Stimulated activated CD4-positive, alpha-beta T cell treated with anti-CD3 and anti-CD28 coated beads, Interleukin-1b, Interleukin-23, amount 100 ng/mL, for 48 hours (primary cell): Measurements from ENCODE around the gene PIEZO2.
"Not testable (repeated sequence)": the region's sequence is repeated elsewhere in the genome, so short reads cannot be mapped to it uniquely, and the experiment has no call there.

Source experiments
- DNase-seq: peaks from one replicate; pipeline ENCODE4 v3.0.0-alpha.2; 2020

Gene PIEZO2

GRCh38 chr18:10877987-10878386 lies 271.4 kb downstream of the PIEZO2 start:
- DNase-seq: no peak

- DNase-seq: no peak
These were observed 273.6 kb downstream of the PIEZO2 start for GRCh38 chr18:10875811-10876210.

DNA sequence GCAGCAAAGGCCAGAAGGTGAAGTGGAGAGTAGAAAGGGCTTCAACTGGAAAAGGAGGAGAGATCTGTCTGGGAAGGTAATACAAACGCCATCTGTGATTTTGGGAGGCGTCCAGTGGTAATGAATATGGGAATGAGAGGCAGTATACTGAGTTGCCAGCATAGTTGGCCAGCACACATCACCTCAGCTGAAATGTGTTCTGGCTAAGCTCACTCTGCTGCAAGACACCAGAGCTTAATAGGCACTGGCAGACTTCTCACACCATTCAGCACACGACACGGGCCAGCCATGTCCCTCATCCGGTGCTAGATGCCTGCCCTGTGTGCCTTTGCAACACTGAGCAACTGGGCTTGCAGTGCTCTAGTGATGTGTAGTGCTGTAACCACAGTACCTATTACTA lies 277.1 kb downstream of the PIEZO2 start:
- DNase-seq: no peak

- DNase-seq: no peak
These were observed 284.6 kb downstream of the PIEZO2 start for GRCh38 chr18:10864722-10865121.

GRCh38 chr18:10863026-10863425 lies 286.3 kb downstream of the PIEZO2 start:
- DNase-seq: no peak

DNA sequence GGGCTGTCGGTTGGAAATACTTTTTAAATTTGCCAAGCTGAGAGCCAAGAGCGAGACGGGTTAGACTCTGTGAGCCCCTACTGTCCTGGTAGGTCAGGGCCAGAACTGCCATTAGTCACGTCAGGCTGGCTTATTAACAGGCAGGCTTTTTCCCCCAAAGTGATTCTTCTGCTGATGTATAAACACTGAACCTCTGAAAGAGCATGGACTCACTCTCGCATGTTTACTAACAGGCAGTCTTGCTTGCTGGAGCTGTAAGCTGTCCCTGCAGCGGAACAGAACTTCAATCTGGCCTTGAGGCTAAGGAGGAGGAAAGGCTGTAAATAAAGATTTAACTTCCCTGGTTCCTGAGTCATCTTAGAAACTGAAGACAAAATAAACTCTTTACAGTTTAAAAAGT lies 288.4 kb downstream of the PIEZO2 start:
- DNase-seq: no peak

GRCh38 chr18:10860382-10860781 lies 289.0 kb downstream of the PIEZO2 start:
- no peak for DNase-seq

DNA sequence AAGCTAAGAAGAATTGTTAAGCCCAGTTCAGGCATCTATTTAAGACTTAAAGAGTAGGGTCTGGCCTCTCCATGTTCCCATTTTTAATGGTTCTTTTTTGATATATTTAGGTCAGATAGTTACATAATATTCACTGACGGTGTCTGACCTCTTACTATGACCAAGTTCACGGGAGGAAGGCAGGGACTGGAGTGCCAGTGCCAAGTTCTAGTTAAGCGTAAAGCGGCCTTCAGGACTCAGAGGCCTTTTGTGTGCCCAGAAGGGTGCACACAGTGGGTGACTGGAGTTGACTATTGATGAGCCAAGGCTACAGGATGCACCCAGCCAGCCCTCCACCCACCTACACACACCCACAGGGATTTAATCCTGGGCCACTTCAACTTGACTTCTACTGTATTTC lies 290.9 kb downstream of the PIEZO2 start:
- no peak for DNase-seq

DNA sequence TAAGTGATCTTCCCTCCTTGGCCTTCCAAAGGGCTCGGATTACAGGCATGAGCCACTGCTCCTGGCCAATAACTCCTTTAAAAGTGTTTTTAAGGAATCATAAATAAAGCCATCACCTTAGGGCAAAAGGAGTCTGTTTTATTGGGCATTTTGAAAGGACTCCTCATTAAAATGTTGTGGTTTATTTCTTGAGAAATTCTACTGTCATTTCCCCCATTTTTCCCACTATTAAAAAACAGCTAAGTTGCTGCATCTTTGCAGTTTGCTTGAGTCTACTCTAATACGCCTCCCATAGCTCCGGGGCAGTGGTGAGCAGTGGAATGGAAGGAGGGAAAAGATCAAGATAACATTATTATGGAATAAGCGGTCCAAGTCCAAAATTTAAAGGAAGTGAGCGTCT lies 293.2 kb downstream of the PIEZO2 start:
- no peak for DNase-seq

- no peak for DNase-seq
These were observed 296.7 kb downstream of the PIEZO2 start for GRCh38 chr18:10852385-10853303.

GRCh38 chr18:10851824-10852319 lies 297.5 kb downstream of the PIEZO2 start:
- DNase-seq: no peak

DNA sequence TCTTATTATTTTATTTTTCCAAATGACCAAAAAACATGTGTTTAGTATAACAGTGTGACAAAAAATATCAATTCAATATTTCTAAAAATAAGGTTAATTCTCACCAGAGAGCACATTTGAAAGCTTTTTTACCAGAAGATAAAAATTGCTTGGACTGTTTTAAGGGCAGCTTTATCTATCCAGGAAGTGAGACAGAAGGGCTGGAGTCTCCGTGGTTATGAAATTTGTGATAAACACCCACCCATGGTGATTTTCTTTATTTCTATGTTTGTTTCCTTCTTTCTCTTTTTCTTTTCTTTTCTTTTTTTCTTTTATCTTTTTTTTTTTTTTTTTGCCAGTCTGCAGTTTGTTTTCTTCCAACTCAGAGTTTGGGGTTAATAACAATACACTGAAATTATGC lies 298.5 kb downstream of the PIEZO2 start:
- no peak for DNase-seq

DNA sequence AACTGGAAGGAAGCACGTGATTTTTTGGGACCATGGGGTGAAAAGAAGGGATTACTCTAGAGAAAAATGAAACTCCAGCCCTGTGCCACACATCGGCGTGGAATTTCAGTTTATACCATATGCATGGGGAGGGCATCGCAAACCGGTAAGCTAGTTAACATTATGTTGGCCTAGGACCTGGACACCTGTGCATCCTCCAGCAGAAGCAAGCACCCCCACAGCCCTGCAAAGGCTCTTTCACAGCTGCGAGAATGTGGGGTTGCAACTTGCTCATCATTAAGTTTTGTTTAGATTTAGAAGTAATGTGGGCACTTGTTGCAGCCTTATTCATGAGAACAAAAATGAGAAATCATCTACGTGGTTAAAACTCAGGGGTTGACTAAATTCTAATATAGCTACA lies 299.2 kb downstream of the PIEZO2 start:
- DNase-seq: no peak

DNA sequence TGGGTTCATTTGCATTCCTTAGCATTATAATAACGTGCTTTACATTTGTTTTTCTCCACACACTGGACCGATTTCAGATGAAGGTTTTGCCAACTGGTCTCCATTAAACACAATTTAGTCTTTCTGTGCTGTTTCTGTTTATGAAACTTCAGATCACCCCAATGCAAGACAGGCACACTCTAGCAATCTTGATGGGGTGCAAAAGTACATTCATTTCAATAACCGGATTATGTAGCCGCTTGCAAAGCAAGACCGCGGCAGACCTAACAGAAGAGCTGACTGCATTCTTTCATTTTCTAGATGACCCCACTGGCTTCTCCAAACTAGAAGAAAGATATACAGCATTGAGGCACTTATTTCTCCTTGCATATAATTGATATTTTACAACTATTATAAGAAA lies 301.5 kb downstream of the PIEZO2 start:
- DNase-seq: no peak

- no peak for DNase-seq
These were observed 302.0 kb downstream of the PIEZO2 start for GRCh38 chr18:10847408-10847790.

DNA sequence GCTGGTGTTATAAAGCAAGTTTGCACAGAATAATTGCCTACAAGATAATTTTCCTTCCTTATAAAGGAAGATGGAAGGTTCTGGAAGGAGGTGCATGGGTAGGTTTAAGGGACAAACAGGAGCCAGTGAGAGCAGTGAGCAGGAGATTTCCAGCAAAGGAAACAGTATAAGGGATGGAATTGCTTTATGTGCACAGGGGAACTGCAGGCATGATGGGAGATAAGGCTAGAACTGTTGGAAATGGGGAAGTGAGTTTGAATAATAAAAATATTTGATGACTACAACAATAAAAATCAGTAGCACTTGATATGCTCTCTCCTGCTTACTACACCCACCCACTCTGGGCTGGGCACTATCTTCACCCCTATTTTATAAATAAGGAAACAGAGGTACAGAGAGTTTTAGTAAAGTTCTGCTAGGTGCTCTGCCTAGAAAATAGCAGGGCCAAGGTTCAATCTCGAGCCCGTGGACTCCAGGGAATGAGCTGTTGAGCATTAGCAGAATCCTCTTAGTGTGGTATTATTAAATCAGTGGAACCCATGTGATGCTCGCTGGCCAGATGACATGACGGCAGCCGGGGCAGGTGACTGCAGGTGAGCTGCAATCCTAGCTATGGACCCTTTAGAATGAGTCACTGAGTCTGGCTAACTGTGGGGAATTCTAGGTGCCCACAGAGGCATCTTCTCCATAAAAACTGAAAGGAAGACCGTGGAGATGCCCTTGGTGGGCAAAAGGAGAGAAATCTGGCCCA lies 302.5 kb downstream of the PIEZO2 start:
- no peak for DNase-seq

GRCh38 chr18:10846035-10846434 lies 303.3 kb downstream of the PIEZO2 start:
- DNase-seq: not testable (repeated sequence)

DNA sequence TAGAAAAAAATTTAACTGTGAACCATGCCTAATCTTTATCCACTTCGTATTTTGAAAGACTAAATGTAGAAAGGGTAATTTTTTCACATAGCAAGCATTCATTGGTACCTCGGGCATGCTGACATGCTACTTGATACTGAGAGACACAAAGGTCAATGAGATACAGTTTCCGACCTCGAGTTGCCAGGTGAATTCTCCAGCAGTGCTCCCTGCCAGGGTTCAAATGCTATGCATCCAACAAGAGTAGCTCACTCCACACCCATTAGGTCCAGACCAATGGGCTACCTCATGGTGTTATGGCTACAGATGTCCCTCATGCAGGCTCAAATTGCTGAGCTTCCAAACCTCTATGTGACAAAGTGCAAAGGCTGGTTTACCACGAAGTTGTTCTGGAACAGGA lies 305.8 kb downstream of the PIEZO2 start:
- DNase-seq: no peak

DNA sequence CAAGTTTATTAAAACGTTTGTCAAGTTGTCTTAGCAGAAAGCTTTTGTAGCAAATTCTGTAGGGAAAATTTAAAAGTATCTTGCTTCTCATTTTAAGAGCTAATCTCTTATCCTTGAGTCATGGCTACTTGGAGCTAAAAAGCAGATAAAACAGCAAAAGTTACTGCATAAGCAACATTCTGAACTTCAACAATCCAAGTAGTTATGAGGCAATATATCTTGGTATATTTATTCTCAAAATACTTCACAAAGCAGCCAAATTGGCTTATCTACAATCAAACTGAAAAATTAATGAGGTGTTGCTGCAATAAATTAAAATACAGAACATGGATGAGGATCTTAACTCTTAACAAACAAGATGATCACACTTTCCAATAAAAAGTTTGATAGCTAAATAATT lies 306.5 kb downstream of the PIEZO2 start:
- no peak for DNase-seq

- no peak for DNase-seq
These were observed 307.0 kb downstream of the PIEZO2 start for GRCh38 chr18:10842371-10842770.

DNA sequence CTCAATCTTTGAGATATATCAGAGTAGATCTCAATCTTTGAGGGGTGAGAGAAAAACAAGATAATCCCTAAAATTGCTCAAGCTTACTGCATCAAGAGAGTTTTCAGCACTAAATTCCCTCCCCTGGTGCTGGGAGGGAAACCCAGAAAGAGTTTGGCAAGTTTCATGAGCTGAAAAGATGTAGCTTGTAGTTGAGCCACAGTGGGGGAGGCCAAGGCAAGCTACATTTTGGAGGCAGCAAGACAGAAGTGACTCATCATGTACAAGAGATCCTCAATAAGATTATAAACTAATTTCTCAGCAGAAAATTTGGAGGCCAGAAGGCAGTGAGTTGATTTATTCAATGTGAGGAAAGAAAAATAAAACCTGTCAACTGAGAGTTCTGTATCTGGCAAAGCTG lies 308.2 kb downstream of the PIEZO2 start:
- DNase-seq: no peak

GRCh38 chr18:10840743-10841142 lies 308.6 kb downstream of the PIEZO2 start:
- no peak for DNase-seq

- DNase-seq: no peak
These were observed 309.9 kb downstream of the PIEZO2 start for GRCh38 chr18:10839421-10839820.

- DNase-seq: no peak
These were observed 310.8 kb downstream of the PIEZO2 start for GRCh38 chr18:10838553-10838952.
